ENCODE measurements around the gene HOXA3. TPM values are rescaled to one million over a fixed set of nuclear protein-coding genes. Genes with fewer than 3 reads are reported as not detected.

HOXA3 gene
- total RNA-seq, 1 experiment from 2014 or later: 3.3 TPM

- in situ Hi-C loops (cut with HindIII; ENCODE audit: low pct_unique_long_range_greater_than_20kb, low sequenced_read_pairs): no loop called here
- DNase-seq (ENCODE audit: low read depth): no peak
Observed at GRCh38 chr7:27062946-27063345, 89.4 kb downstream of the HOXA3 start.

Other genes starting within 250 kb of the HOXA3 start
- 0.38 and 3.9 TPM in 2 replicates for gene HOXA1, start 56.6 kb downstream of the HOXA3 start, total RNA-seq (2014; rRNA removed; shearing (Covaris generic); ENCODE audit: low replicate concordance)
- 0.30 TPM in 1 of 2 replicates, not detected in the other for gene HOXA2, start 49.9 kb downstream of the HOXA3 start, total RNA-seq (2014; rRNA removed; shearing (Covaris generic); ENCODE audit: low replicate concordance)
- gene HOXA4, start 21.8 kb downstream of the HOXA3 start, total RNA-seq (2014; rRNA removed; shearing (Covaris generic); ENCODE audit: low replicate concordance): 5.6 and 10.3 TPM in 2 replicates
- gene HOXA5, start 8.9 kb downstream of the HOXA3 start, total RNA-seq (2014; rRNA removed; shearing (Covaris generic); ENCODE audit: low replicate concordance): 53.0 and 130 TPM in 2 replicates
- gene HOXA6, start 4.8 kb downstream of the HOXA3 start, total RNA-seq (2014; rRNA removed; shearing (Covaris generic); ENCODE audit: low replicate concordance): 0.96 and 1.2 TPM in 2 replicates
- 5.1 TPM in 1 of 2 replicates, not detected in the other for gene HOXA7, start 4.1 kb upstream of the HOXA3 start, total RNA-seq (2014; rRNA removed; shearing (Covaris generic); ENCODE audit: low replicate concordance)
- gene HOXA9, start 13.0 kb upstream of the HOXA3 start, total RNA-seq (2014; rRNA removed; shearing (Covaris generic); ENCODE audit: low replicate concordance): 46.9 and 62.2 TPM in 2 replicates
- 22.1 and 31.5 TPM in 2 replicates for gene HOXA10, start 21.7 kb upstream of the HOXA3 start, total RNA-seq (2014; rRNA removed; shearing (Covaris generic); ENCODE audit: low replicate concordance)
- gene HOXA11, start 32.6 kb upstream of the HOXA3 start, total RNA-seq (2014; rRNA removed; shearing (Covaris generic); ENCODE audit: low replicate concordance): not detected in 2 replicates
- 0.70 and 1.2 TPM in 2 replicates for gene HOXA13, start 47.5 kb upstream of the HOXA3 start, total RNA-seq (2014; rRNA removed; shearing (Covaris generic); ENCODE audit: low replicate concordance)
- not detected in 2 replicates for gene EVX1, start 90.2 kb upstream of the HOXA3 start, total RNA-seq (2014; rRNA removed; shearing (Covaris generic); ENCODE audit: low replicate concordance)

All from Caki2 (cell line).